Kidney epithelial cell (primary cell): ENCODE results near the gene RAPH1. TPM values are rescaled to one million over a fixed set of nuclear protein-coding genes. Genes with fewer than 3 reads are reported as not detected.
"Not testable (repeated sequence)": the region's sequence is repeated elsewhere in the genome, so short reads cannot be mapped to it uniquely, and the experiment has no call there.

Experiments
- DNase-seq: peaks from one replicate; pipeline ENCODE4 v3.0.0-alpha.2; 2010; ENCODE audit warnings: low read depth
- H3K27me3 ChIP-seq: 2 replicates; pipeline ENCODE4 v1.6.0; 2011; ENCODE audit warnings: low read length; ENCODE audit not compliant: control insufficient read depth, insufficient read depth
- H3K36me3 ChIP-seq: 2 replicates; pipeline ENCODE4 v1.5.1; 2011; ENCODE audit warnings: low read length; ENCODE audit not compliant: control insufficient read depth, insufficient read depth
- H3K4me3 ChIP-seq: 2 replicates; pipeline ENCODE4 v1.5.1; 2011; ENCODE audit warnings: low read depth, mild to moderate bottlenecking, control low read depth, low read length
- CTCF ChIP-seq: IDR thresholded peaks from 2 replicates; pipeline ENCODE4 v1.5.1; 2011; ENCODE audit warnings: mild to moderate bottlenecking, moderate library complexity, low read length, control low read depth, inconsistent platforms; ENCODE audit not compliant: insufficient read depth, poor library complexity, severe bottlenecking
- total RNA-seq: library from RNA; depleted of rRNA; stranded (reverse); fragments of >200 nt; gene quantifications from 2 replicates; pipeline ENCODE4 v1.2.3, GENCODE V29; 2015

Gene RAPH1
- total RNA-seq, 1 donor from 2014 or later = 28.9 TPM

GRCh38 chr2:203544402-203544801 lies 9.3 kb upstream of the RAPH1 start:
- DNase-seq = no peak
- no peak for TF ChIP-seq CTCF
- H3K36me3 ChIP-seq = no peaks in the 10 kb centered on the region
- H3K27me3 ChIP-seq = no peaks in the 10 kb centered on the region
- no peak overlapping the region for H3K4me3 ChIP-seq

- H3K4me3 ChIP-seq = no peak overlapping the region
- no peaks in the 10 kb centered on the region for H3K27me3 ChIP-seq
- no peaks in the 10 kb centered on the region for H3K36me3 ChIP-seq
- no peak for TF ChIP-seq CTCF
- DNase-seq = no peak
Observed at GRCh38 chr2:203543898-203544328, 8.8 kb upstream of the RAPH1 start.

GRCh38 chr2:203540598-203540997 lies 5.5 kb upstream of the RAPH1 start:
- not testable (repeated sequence) for H3K27me3 ChIP-seq, H3K36me3 ChIP-seq, DNase-seq, H3K4me3 ChIP-seq

GRCh38 chr2:203538237-203538636 lies 3.1 kb upstream of the RAPH1 start:
- DNase-seq, H3K36me3 ChIP-seq, H3K4me3 ChIP-seq, H3K27me3 ChIP-seq: not testable (repeated sequence)

GRCh38 chr2:203536586-203536951 lies 1.5 kb upstream of the RAPH1 start:
- not testable (repeated sequence) for H3K36me3 ChIP-seq, H3K27me3 ChIP-seq, DNase-seq, H3K4me3 ChIP-seq

- H3K4me3 ChIP-seq = peak overlapping the region; percentile 89
- TF ChIP-seq CTCF = no peak
- no peaks in the 10 kb centered on the region for H3K36me3 ChIP-seq
- H3K27me3 ChIP-seq = no peaks in the 10 kb centered on the region
- no peak for DNase-seq
Observed at GRCh38 chr2:203535784-203536585, 884 bp upstream of the RAPH1 start.

GRCh38 chr2:203534621-203535077 lies 452 bp downstream of the RAPH1 start:
- peak overlapping the region; percentile 89 for H3K4me3 ChIP-seq

More at GRCh38 chr2:203534621-203535077, 452 bp downstream of the RAPH1 start:
- no peaks in the 10 kb centered on the region for H3K27me3 ChIP-seq
- no peak for TF ChIP-seq CTCF
- DNase-seq = no peak
- no peaks in the 10 kb centered on the region for H3K36me3 ChIP-seq
